Muscle of leg (tissue), 11 donors: ENCODE data around the gene RNASEL. TPM values are rescaled to one million over a fixed set of nuclear protein-coding genes. Genes with fewer than 3 reads are reported as not detected.

Experiments
- DNase-seq: peaks from one replicate; pipeline ENCODE4 v3.0.0; 2013
- H3K27ac ChIP-seq: one replicate; pipeline ENCODE4 v1.5.1; 2013; ENCODE audit warnings: mild to moderate bottlenecking, low read length, control low read depth
- H3K27me3 ChIP-seq: one replicate; pipeline ENCODE4 v1.6.1; 2013; ENCODE audit warnings: low read length; ENCODE audit not compliant: control insufficient read depth, insufficient read depth
- H3K36me3 ChIP-seq: one replicate; pipeline ENCODE4 v1.6.1; 2013; ENCODE audit warnings: low read length; ENCODE audit not compliant: control insufficient read depth, insufficient read depth
- H3K4me1 ChIP-seq: one replicate; pipeline ENCODE4 v1.6.1; 2013; ENCODE audit warnings: low read length; ENCODE audit not compliant: control insufficient read depth, insufficient read depth
- H3K4me3 ChIP-seq: one replicate; pipeline ENCODE4 v1.5.1; 2013; ENCODE audit warnings: low read length, control low read depth
- H3K9me3 ChIP-seq: replicated peaks from 2 replicates; pipeline ENCODE4 v1.6.1; 2013; ENCODE audit warnings: low read depth, low read length; ENCODE audit not compliant: control insufficient read depth
- WGBS: methylation state at CpG from one replicate; pipeline ENCODE4 v1.1.5; 2013; ENCODE audit warnings: missing lambda C conversion rate; ENCODE audit not compliant: insufficient coverage; 5-methylcytosine and 5-hydroxymethylcytosine counted together
- polyA plus RNA-seq, 8 donors: library from polyadenylated mRNA; unstranded; fragments of 120-200 nt; gene quantifications; one replicate each; pipeline versions ENCODE4 v1.2.1 to v1.2.3, GENCODE V29; 2013; ENCODE audit warnings: inconsistent platforms in 1 of 8, low replicate concordance in 1 of 8; ENCODE audit not compliant: insufficient read length in 8 of 8, insufficient read depth in 1 of 8
- total RNA-seq: library from RNA; stranded (reverse); fragments of 120-200 nt; gene quantifications from one replicate; pipeline ENCODE4 v1.2.4, GENCODE V29; 2013

Gene RNASEL
- total and polyA plus RNA-seq, 9 donors = 2.6 to 6.7 (median 4.2) TPM

- Histone ChIP-seq H3K27ac (no peak overlapping the region), H3K27me3 (no peaks in the 10 kb centered on the region), H3K9me3 (no peaks in the 10 kb centered on the region), H3K36me3 (peaks cover 33% of the 10 kb centered on the region), H3K4me3 (no peak overlapping the region), H3K4me1 (peaks cover 36% of the 10 kb centered on the region)
- WGBS = 82% methylated on average over 4 of the region's 5 CpGs
- no peak for DNase-seq
Observed at GRCh38 chr1:182600745-182601415, 11.8 kb upstream of the RNASEL start.

- H3K4me3 ChIP-seq = no peak overlapping the region
Observed at GRCh38 chr1:182600036-182600713, 11.1 kb upstream of the RNASEL start.

GRCh38 chr1:182599339-182599738 lies 10.3 kb upstream of the RNASEL start:
- H3K36me3 ChIP-seq = peaks cover 33% of the 10 kb centered on the region
- 69% methylated on average over 6 of the region's 6 CpGs for WGBS
- H3K27me3 ChIP-seq = no peaks in the 10 kb centered on the region
- no peaks in the 10 kb centered on the region for H3K9me3 ChIP-seq
- DNase-seq = no peak
- H3K4me1 ChIP-seq = peaks cover 32% of the 10 kb centered on the region
- no peak overlapping the region for H3K27ac ChIP-seq
- H3K4me3 ChIP-seq = no peak overlapping the region

More at GRCh38 chr1:182600036-182600713, 11.1 kb upstream of the RNASEL start:
- no peaks in the 10 kb centered on the region for H3K9me3 ChIP-seq
- H3K27me3 ChIP-seq = no peaks in the 10 kb centered on the region
- no peak overlapping the region for H3K27ac ChIP-seq
- peaks cover 33% of the 10 kb centered on the region for H3K36me3 ChIP-seq
- 78% methylated on average over 16 of the region's 17 CpGs for WGBS
- DNase-seq = no peak
- H3K4me1 ChIP-seq = peaks cover 36% of the 10 kb centered on the region

- H3K4me1 ChIP-seq = peaks cover 24% of the 10 kb centered on the region
- WGBS = 77% methylated on average over 4 of the region's 5 CpGs
Observed at GRCh38 chr1:182598296-182598695, 9.2 kb upstream of the RNASEL start.

GRCh38 chr1:182596934-182597333 lies 7.9 kb upstream of the RNASEL start:
- no peak overlapping the region for H3K27ac ChIP-seq
- H3K4me1 ChIP-seq = peaks cover 15% of the 10 kb centered on the region

More at GRCh38 chr1:182598296-182598695, 9.2 kb upstream of the RNASEL start:
- Histone ChIP-seq H3K27me3 (no peaks in the 10 kb centered on the region), H3K9me3 (no peaks in the 10 kb centered on the region), H3K27ac (no peak overlapping the region), H3K36me3 (peaks cover 33% of the 10 kb centered on the region), H3K4me3 (no peak overlapping the region)
- DNase-seq = no peak

GRCh38 chr1:182595641-182596240 lies 6.7 kb upstream of the RNASEL start:
- WGBS = 8% methylated on average over 2 of the region's 4 CpGs
- no peaks in the 10 kb centered on the region for H3K27me3 ChIP-seq
- no peaks in the 10 kb centered on the region for H3K9me3 ChIP-seq
- no peak overlapping the region for H3K27ac ChIP-seq
- H3K36me3 ChIP-seq = peaks cover 23% of the 10 kb centered on the region
- no peak for DNase-seq
- H3K4me1 ChIP-seq = peaks cover 6% of the 10 kb centered on the region
- no peak overlapping the region for H3K4me3 ChIP-seq

More at GRCh38 chr1:182596934-182597333, 7.9 kb upstream of the RNASEL start:
- H3K9me3 ChIP-seq = no peaks in the 10 kb centered on the region
- H3K4me3 ChIP-seq = no peak overlapping the region
- DNase-seq = no peak
- 78% methylated on average over 5 of the region's 6 CpGs for WGBS
- H3K27me3 ChIP-seq = no peaks in the 10 kb centered on the region
- H3K36me3 ChIP-seq = peaks cover 32% of the 10 kb centered on the region

GRCh38 chr1:182589931-182590330 lies 875 bp upstream of the RNASEL start:
- DNase-seq = no peak
- H3K36me3 ChIP-seq = no peaks in the 10 kb centered on the region
- peaks cover 3% of the 10 kb centered on the region for H3K9me3 ChIP-seq
- H3K4me3 ChIP-seq = no peak overlapping the region
- H3K27me3 ChIP-seq = no peaks in the 10 kb centered on the region
- no peaks in the 10 kb centered on the region for H3K4me1 ChIP-seq
- H3K27ac ChIP-seq = no peak overlapping the region
- 97% methylated on average over 5 of the region's 5 CpGs for WGBS

GRCh38 chr1:182589520-182589919 lies 464 bp upstream of the RNASEL start:
- Histone ChIP-seq H3K4me3 (no peak overlapping the region), H3K27me3 (no peaks in the 10 kb centered on the region), H3K9me3 (peaks cover 3% of the 10 kb centered on the region), H3K27ac (no peak overlapping the region), H3K4me1 (no peaks in the 10 kb centered on the region), H3K36me3 (no peaks in the 10 kb centered on the region)
- DNase-seq = no peak
- WGBS = 76% methylated on average over 3 of the region's 3 CpGs

GRCh38 chr1:182587666-182588499 lies 1.2 kb downstream of the RNASEL start:
- Histone ChIP-seq H3K4me1 (no peaks in the 10 kb centered on the region), H3K9me3 (peaks cover 3% of the 10 kb centered on the region), H3K4me3 (peak overlapping the region; percentile 64), H3K36me3 (no peaks in the 10 kb centered on the region), H3K27ac (peak overlapping the region; percentile 93), H3K27me3 (no peaks in the 10 kb centered on the region)
- DNase-seq = no peak
- 17% methylated on average over 1 of the region's 4 CpGs for WGBS
